BJ (cell line): Measurements from ENCODE around the gene FCRL6. TPM values are rescaled to one million over a fixed set of nuclear protein-coding genes. Genes with fewer than 3 reads are reported as not detected.

Experiments used
- CTCF ChIA-PET: fragments of 350-600 bp; formaldehyde crosslinking; extraction: SDS; loops from one replicate; lab custom pipeline; 2021; ENCODE audit warnings: antibody characterized with exemption, inconsistent platforms; lab: Yijun Ruan, JAX
- POLR2A ChIA-PET: fragments of 300-600 bp; sonication (Branson Sonifier 250); formaldehyde crosslinking; extraction: SDS; loops from one replicate; lab custom pipeline; 2021; ENCODE audit warnings: antibody characterized with exemption; lab: Charles Lee
- DNase-seq: peaks from one replicate; pipeline ENCODE4 v3.0.0-alpha.2; 2011; ENCODE audit warnings: low read depth
- H3K27me3 ChIP-seq: 2 replicates; pipeline ENCODE4 v1.6.0; 2011; ENCODE audit warnings: low read length; ENCODE audit not compliant: control insufficient read depth, insufficient read depth
- H3K36me3 ChIP-seq: 2 replicates; pipeline ENCODE4 v1.5.1; 2011; ENCODE audit warnings: low read length; ENCODE audit not compliant: control insufficient read depth, insufficient read depth
- H3K4me3 ChIP-seq: 2 replicates; pipeline ENCODE4 v1.5.1; 2011; ENCODE audit warnings: low read depth, mild to moderate bottlenecking, control low read depth, low read length
- CTCF ChIP-seq: IDR thresholded peaks from 2 replicates; pipeline ENCODE4 v1.5.1; 2011; ENCODE audit warnings: low read depth, mild to moderate bottlenecking, control low read depth, inconsistent platforms, low read length, moderate library complexity; ENCODE audit not compliant: insufficient read depth
- polyA plus RNA-seq: library from polyadenylated mRNA; depleted of rRNA; stranded (reverse); fragments of >200 nt; gene quantifications from 2 replicates; pipeline ENCODE4 v1.2.3, GENCODE V29; 2011

Gene FCRL6
- polyA plus RNA-seq, 1 experiment: not detected

DNA sequence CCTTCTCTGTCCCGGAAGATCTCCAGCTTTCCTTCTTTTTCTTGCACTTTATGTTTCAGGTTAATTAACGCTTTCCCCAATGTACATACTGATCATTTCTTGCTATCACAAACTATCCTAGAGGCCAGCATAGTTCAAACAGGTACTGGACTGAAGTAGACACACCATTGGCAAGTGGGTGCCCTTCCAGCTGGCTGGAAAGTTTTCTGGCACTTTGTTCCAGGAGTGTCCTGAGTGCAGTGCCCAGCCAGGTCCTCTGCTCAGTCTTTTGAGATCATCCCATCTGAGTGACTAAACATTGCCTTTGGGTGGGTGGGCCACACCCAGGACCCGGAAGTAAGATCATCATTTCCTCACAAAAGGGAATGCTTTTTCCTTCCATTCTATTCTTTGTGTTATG is 36.4 kb upstream of the FCRL6 start:
- H3K27me3 ChIP-seq: no peaks in the 10 kb centered on the region

DNA sequence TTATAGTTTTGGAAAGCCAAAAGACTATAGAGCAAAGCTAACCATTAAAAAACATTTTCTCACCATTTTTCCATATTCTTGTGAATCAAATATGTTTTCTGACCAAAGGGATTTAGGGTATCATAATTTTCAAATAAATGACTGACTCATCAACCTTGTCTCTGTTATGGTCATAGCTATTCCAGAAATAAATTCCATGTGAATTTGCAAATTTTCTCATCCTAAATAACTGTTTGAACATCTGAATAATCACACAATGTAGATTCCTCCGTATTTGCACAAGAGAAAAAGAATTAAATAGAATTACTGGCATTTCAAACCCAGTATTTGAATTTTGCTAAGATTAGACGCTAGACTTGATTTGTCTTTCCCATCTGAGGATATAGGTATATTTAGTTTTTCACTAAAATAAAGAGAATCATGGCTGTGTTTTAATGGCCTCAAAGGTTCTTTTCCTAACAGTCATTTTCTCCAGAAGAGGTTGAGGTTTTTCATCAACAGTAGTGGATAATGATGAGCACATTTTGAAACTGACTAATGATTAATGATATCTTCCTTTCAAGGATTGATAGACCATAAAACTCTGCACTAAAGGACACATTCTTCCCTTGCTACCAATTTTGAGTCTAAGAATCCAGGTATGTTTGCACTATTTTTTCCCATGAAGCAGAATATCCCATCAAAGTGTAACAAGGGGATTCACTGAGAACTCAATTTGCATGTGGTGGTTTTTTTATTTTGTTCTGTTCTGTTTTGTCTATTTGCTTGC is 30.8 kb upstream of the FCRL6 start:
- no peak for DNase-seq
- H3K4me3 ChIP-seq: no peak overlapping the region
- POLR2A ChIA-PET: no interaction called here
- TF ChIP-seq CTCF: no peak
- CTCF ChIA-PET: no interaction called here
- peaks cover 3% of the 10 kb centered on the region for H3K27me3 ChIP-seq
- H3K36me3 ChIP-seq: no peaks in the 10 kb centered on the region

More for the DNA sequence above, 36.4 kb upstream of the FCRL6 start:
- no peak overlapping the region for H3K4me3 ChIP-seq
- ChIA-PET CTCF (no interaction called here), POLR2A (no interaction called here)
- H3K36me3 ChIP-seq: no peaks in the 10 kb centered on the region
- DNase-seq: no peak
- no peak for TF ChIP-seq CTCF

- TF ChIP-seq CTCF: no peak
- CTCF ChIA-PET: interaction anchor here (1.1 to 5.8 kb wide), 3 partner anchors 24 to 560 kb away, joined by 3 to 36 read pairs (median 11); no protein-coding TSS in a partner anchor
- POLR2A ChIA-PET: no interaction called here
- Histone ChIP-seq H3K36me3 (no peaks in the 10 kb centered on the region), H3K27me3 (peaks cover 5% of the 10 kb centered on the region), H3K4me3 (no peak overlapping the region)
- DNase-seq: no peak
Measured at GRCh38 chr1:159774465-159774864, 27.7 kb upstream of the FCRL6 start.

GRCh38 chr1:159775716-159776115 is 26.4 kb upstream of the FCRL6 start:
- Histone ChIP-seq H3K36me3 (no peaks in the 10 kb centered on the region), H3K27me3 (peaks cover 5% of the 10 kb centered on the region), H3K4me3 (no peak overlapping the region)
- ChIA-PET POLR2A (no interaction called here), CTCF (interaction anchor here (0.7 to 5.8 kb wide), 6 partner anchors 23 to 561 kb away, joined by 3 to 36 read pairs (median 4); no protein-coding TSS in a partner anchor)
- TF ChIP-seq CTCF: no peak
- DNase-seq: no peak

GRCh38 chr1:159778266-159778665 is 23.9 kb upstream of the FCRL6 start:
- CTCF ChIA-PET: interaction anchor here (2.1 to 5.8 kb wide), 2 partner anchors 113 to 229 kb away, joined by 7 to 36 read pairs; no protein-coding TSS in a partner anchor
- POLR2A ChIA-PET: no interaction called here

More at GRCh38 chr1:159778266-159778665, 23.9 kb upstream of the FCRL6 start:
- Histone ChIP-seq H3K27me3 (peaks cover 2% of the 10 kb centered on the region), H3K4me3 (no peak overlapping the region), H3K36me3 (no peaks in the 10 kb centered on the region)
- TF ChIP-seq CTCF: no peak
- DNase-seq: no peak
